Muscle layer of duodenum (tissue), 2 donors: Measurements from ENCODE around the gene ANKFN1.
"Not testable (repeated sequence)": the region's sequence is repeated elsewhere in the genome, so short reads cannot be mapped to it uniquely, and the experiment has no call there.

Experiments used
- H3K27ac ChIP-seq: one replicate; pipeline ENCODE4 v1.7.0; 2013; ENCODE audit warnings: mild to moderate bottlenecking, low read length
- H3K27me3 ChIP-seq: one replicate; pipeline ENCODE4 v1.7.0; 2013; ENCODE audit warnings: low read depth, mild to moderate bottlenecking, control low read depth, low read length
- H3K36me3 ChIP-seq, 2 donors: one replicate each; pipeline ENCODE4 v1.7.0; 2013; ENCODE audit warnings: low read length in 2 of 2, control low read depth in 1 of 2, mild to moderate bottlenecking in 1 of 2; ENCODE audit not compliant: insufficient read depth in 2 of 2, control insufficient read depth in 1 of 2
- H3K4me1 ChIP-seq, 2 donors: one replicate each; pipeline ENCODE4 v1.7.0; 2013; ENCODE audit warnings: low read length in 2 of 2, mild to moderate bottlenecking in 2 of 2, control low read depth in 1 of 2, moderate library complexity in 1 of 2; ENCODE audit not compliant: insufficient read depth in 2 of 2, control insufficient read depth in 1 of 2
- H3K4me3 ChIP-seq, 2 donors: one replicate each; pipeline ENCODE4 v1.7.0; 2013; ENCODE audit warnings: low read length in 2 of 2, low read depth in 1 of 2, mild to moderate bottlenecking in 1 of 2
- H3K9me3 ChIP-seq, 2 donors: one replicate each; pipeline ENCODE4 v1.7.0; 2013; ENCODE audit warnings: low read length in 2 of 2, control low read depth in 1 of 2, mild to moderate bottlenecking in 1 of 2; ENCODE audit not compliant: control insufficient read depth in 1 of 2
- donor health status: healthy.

ANKFN1 gene

DNA sequence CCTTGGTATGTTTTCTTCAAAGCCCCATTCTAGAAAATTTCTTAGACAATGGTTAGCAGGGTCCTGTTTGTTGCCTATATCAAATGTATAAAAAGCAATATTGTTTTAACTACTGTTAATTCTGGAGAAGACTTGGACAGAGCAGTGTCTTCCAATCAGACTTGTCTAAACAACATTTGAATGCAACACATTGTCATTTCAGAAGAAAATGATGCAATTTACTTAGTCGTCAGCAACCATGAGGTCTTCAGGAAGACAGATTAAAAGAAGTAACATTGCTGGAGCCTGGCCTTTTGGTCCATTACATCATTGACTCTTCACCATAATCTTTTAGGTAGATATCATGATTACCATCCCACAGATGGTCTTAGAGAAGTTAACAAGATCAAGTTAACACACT is 94.5 kb downstream of the ANKFN1 start:
- Histone ChIP-seq H3K27ac (no peak overlapping the region), H3K9me3 (no peaks in the 10 kb centered on the region), H3K4me3 (no peak overlapping the region), H3K27me3 (no peaks in the 10 kb centered on the region), H3K4me1 (no peaks in the 10 kb centered on the region), H3K36me3 (no peaks in the 10 kb centered on the region)

DNA sequence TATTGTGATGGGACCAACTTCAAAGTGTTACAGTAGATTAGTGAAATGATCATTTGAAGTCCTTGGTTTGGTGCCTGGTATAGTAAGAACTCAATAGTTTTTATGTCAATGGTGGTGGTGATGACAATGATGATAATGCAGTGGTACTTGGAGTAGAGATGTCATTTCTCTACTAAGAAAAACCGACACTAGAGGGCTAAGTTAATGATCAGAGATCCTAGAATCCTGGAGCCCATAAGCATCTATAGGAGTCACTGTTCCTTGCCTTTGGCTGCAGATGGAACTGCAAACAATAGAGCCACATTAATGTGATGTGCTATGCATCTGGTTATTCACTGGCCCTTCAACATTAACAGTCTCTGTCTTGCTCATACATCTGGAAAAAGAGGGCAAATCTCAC is 103.8 kb downstream of the ANKFN1 start:
- H3K27me3 ChIP-seq: no peaks in the 10 kb centered on the region
- no peaks in the 10 kb centered on the region for H3K4me1 ChIP-seq
- H3K4me3 ChIP-seq: no peak overlapping the region
- H3K27ac ChIP-seq: no peak overlapping the region
- H3K36me3 ChIP-seq: no peaks in the 10 kb centered on the region
- H3K9me3 ChIP-seq: no peaks in the 10 kb centered on the region

DNA sequence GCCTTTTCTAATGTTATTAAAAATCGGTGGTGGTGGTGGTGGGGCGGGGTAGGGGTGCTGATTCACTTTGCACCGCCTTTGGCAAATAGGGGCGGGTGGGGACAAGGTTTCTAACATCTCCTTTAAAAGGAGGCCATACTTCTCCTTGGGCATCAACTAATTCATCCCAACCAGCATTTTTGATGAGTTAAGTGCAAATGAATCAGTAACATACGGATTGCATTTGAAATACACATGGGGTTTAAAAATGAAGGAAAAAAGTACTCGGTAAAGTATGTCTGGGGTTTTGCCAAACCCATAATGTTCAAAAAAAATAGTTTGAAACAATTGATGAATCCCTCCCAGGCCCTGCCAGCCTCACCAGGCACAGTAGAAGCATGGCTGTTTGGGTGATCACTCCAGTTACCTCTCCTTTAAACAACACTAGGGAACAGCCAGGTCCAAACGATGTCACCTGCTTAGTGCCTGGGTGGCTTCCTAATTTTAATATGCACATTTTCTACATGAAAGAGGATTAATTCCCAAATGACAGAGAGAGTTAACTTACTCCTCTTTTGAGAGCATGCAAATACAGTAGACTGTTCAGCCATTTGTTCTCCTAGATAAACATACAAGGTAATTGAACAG is 107.2 kb downstream of the ANKFN1 start:
- no peaks in the 10 kb centered on the region for H3K36me3 ChIP-seq
- H3K9me3 ChIP-seq: no peaks in the 10 kb centered on the region
- H3K27me3 ChIP-seq: no peaks in the 10 kb centered on the region
- no peak overlapping the region for H3K4me3 ChIP-seq
- no peaks in the 10 kb centered on the region for H3K4me1 ChIP-seq
- no peak overlapping the region for H3K27ac ChIP-seq

DNA sequence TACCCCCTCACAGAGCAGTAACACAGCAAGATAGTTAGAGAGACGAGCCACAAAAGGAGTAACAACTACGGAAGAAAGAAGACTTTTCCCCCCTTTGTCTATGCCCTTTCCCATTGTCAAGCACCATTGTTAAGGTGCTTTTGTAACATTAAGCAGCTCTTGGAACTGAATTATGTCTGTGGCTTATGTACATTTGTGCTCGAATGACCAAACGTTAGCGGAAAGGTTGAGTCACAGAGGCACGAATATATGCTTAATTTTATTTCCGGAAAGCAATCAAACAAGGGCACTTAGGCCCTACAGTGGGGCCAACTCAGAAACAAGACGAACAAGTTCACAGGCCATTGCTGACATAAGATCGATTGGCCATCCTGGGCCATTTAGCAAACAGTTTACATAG is 109.5 kb downstream of the ANKFN1 start:
- Histone ChIP-seq H3K27me3 (no peaks in the 10 kb centered on the region), H3K36me3 (no peaks in the 10 kb centered on the region), H3K27ac (no peak overlapping the region), H3K4me1 (no peaks in the 10 kb centered on the region), H3K9me3 (no peaks in the 10 kb centered on the region), H3K4me3 (no peak overlapping the region)

DNA sequence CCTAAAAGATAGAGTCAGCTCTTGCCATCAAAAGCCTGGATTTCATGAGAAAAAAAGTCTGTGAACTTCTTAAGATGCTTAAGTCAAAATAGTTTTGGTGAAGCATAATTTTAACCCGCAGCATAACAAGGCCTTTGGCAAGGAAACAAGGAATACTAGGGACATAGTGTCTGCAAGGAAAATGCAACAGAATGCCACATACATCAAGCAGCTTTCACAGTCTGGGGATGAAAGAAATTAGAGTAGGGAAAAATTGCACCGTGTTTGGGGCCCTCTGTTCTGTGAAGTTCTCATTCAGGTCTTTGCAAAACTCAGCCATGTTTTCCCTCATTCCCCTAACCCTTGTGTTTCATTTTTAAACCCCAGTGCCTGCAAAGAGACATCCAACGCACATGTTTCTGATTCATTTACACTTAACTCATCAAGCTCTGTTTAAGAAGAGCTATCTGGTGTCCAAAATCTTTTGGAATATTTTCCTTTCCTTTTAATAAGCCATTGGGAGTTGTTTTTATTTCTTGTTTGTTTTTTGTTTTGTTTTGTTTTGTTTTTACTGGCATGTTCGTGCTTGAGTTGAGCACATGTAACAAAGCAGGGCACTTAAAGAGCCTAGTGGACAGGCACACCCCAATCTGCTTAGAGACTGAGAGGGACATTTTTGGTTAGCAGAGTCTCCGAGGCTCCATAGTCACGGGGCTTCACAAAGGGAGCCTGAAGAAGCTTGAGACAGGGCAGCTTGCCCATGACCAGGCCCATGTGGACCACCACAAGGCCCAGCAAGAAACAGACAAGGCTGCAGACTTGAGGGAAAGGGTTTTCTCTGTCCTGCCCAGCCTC is 116.5 kb downstream of the ANKFN1 start:
- Histone ChIP-seq H3K4me1 (no peaks in the 10 kb centered on the region), H3K9me3 (no peaks in the 10 kb centered on the region), H3K4me3 (no peak overlapping the region), H3K27me3 (no peaks in the 10 kb centered on the region), H3K27ac (no peak overlapping the region), H3K36me3 (no peaks in the 10 kb centered on the region)

DNA sequence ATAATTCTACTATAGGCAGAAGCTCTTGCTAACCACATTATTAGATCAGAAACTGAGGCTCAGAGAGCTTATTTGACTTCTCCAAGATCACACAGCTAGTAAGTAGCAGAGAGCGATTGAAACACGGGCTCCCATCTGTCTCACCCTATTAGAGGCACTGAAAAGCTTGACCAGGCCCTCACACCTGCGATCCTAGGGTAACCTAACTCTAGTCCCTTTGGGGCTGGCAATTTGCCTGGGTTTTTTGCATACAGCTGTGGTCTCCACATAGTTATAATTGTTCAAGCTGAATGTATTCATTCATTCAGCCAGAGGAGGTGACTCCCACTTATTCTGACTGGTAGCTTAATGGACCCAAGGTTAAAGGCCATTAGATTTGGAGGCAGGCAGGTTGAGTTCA is 121.2 kb downstream of the ANKFN1 start:
- H3K9me3 ChIP-seq: no peaks in the 10 kb centered on the region
- no peaks in the 10 kb centered on the region for H3K4me1 ChIP-seq
- no peak overlapping the region for H3K27ac ChIP-seq
- H3K4me3 ChIP-seq: no peak overlapping the region
- no peaks in the 10 kb centered on the region for H3K36me3 ChIP-seq
- H3K27me3 ChIP-seq: no peaks in the 10 kb centered on the region

DNA sequence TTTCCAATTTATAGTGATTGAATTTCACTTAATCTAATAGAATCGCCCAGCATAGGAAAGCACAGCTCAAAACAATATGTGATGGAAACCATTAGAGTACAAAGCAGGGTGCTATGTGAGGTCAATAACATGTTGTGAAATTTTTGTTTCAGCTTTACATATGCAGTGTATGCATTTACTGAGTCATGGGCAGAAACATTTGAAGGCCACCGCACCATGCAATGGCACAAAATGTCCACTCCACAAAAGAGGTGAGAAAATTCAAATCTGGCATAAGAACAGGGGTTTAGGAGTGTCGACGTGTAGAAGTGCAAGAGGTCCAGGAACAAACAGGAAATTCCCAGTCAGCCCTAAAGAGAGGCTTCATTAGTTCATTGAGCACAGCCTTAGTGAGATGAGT is 131.2 kb downstream of the ANKFN1 start:
- no peak overlapping the region for H3K4me3 ChIP-seq
- no peaks in the 10 kb centered on the region for H3K9me3 ChIP-seq
- H3K4me1 ChIP-seq: no peaks in the 10 kb centered on the region

DNA sequence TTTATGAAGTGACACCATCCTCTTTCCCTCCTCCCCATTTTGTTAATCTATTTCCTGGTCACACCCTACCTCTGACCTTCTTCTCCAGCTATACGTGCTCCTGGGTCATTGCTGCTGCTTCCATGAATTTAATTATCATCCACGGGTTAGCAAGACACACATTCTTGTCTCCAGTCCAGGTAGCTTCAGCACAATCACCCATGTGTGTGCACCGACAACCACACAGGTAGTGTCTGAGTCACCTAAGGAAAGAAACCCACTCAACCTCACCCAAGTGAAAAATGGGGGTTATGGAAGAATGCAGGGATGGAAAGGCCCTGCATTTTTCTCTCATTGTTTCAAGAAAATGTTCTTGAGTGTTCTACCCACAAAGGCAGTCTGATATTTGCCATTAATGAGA is 135.5 kb downstream of the ANKFN1 start:
- not testable (repeated sequence) for H3K27me3 ChIP-seq, H3K9me3 ChIP-seq, H3K4me1 ChIP-seq, H3K4me3 ChIP-seq, H3K36me3 ChIP-seq, H3K27ac ChIP-seq

More for the DNA sequence above, 131.2 kb downstream of the ANKFN1 start:
- no peaks in the 10 kb centered on the region for H3K27me3 ChIP-seq
- no peaks in the 10 kb centered on the region for H3K36me3 ChIP-seq
- no peak overlapping the region for H3K27ac ChIP-seq

DNA sequence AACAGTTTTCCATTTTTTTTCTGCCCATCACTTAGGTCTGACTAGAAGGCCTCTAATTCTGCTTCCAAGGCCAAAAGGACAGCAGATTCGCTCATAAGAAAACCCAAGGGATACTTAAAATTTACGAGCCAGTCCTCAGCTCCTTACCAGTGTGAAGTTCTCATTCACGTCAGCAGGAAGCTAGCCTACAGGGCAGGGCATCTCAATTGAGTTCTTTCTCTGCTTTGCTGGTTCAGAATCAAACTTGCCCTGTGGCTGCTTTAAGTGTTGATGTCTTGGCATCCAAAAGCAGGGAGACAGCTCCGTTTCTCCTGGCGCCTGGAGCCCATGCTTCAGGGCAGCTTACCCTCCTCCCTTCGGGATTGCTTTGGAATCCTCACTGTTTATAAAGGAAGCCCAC is 136.0 kb downstream of the ANKFN1 start:
- Histone ChIP-seq H3K36me3 (no peaks in the 10 kb centered on the region), H3K4me1 (peaks cover 0 to 7% of the 10 kb centered on the region in 2 donors), H3K9me3 (no peaks in the 10 kb centered on the region), H3K27ac (no peak overlapping the region), H3K4me3 (no peak overlapping the region), H3K27me3 (no peaks in the 10 kb centered on the region)

DNA sequence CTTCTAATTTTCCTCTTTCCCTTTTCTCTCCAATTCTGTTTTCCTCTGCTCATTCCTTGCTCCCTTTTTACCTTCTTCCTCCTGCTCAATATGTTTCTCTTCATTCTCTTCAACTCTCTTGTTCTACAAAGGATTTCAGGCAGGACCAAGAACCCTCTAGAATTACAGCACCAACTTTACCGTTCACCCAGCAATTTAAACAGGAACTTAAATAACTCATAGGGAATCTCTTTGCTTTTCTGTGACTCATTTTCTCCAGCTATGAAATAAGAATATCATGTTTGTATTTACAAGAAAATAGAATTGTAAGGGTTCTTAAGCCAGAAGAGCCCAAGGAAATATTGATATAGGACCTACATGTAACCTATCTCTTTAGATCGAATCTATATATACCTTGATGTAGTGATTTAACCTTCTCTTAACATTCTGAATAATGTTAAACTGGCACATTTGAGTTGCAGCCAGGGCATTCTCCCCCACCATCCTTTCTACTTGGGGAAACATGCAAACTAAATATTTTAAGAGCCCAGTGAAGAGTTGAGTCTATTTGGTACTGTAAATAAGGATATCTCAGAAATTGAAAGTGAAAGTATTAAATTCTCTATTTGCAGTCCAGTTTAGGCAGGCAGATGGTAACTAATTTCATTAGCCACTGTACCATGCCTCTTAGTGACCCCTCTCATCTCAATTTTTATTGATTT is 137.0 kb downstream of the ANKFN1 start:
- Histone ChIP-seq H3K27ac (no peak overlapping the region), H3K36me3 (no peaks in the 10 kb centered on the region), H3K4me3 (peak overlapping the region; percentile 32 to 49), H3K4me1 (peaks cover 0 to 7% of the 10 kb centered on the region in 2 donors), H3K9me3 (no peaks in the 10 kb centered on the region), H3K27me3 (no peaks in the 10 kb centered on the region)

DNA sequence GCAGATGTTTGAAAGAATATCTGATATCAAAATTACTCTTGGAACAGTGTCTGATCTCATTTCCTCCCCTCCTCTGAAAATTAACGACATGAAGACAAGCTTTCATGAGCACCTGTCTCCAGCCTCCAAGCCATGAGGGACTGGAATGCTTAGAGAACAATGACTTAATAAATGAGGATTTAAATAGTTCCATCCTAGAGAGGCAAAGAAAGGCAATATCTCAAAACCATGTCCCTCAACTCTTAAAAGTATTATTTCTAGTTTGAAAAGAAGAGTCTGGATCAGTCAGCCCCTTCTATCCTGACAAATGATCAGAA is 137.5 kb downstream of the ANKFN1 start:
- H3K9me3 ChIP-seq: no peaks in the 10 kb centered on the region
- no peaks in the 10 kb centered on the region for H3K36me3 ChIP-seq
- peaks cover 0 to 7% of the 10 kb centered on the region in 2 donors for H3K4me1 ChIP-seq
- H3K27ac ChIP-seq: no peak overlapping the region
- H3K27me3 ChIP-seq: no peaks in the 10 kb centered on the region
- H3K4me3 ChIP-seq: peak overlapping the region; percentile 32 to 49
